WTC11 (cell line): ENCODE results near the gene ILDR2. TPM values are rescaled to one million over a fixed set of nuclear protein-coding genes. Genes with fewer than 3 reads are reported as not detected.
A peak's percentile ranks its signal among the peaks of the same experiment; 100 is the strongest.

ENCODE experiments used
- AFF4 ChIP-seq: sonication (generic); formaldehyde crosslinking; IDR thresholded peaks from 2 replicates; pipeline ENCODE4 v1.8.1; 2023; ENCODE audit warnings: mild to moderate bottlenecking, missing genetic modification reagents, borderline replicate concordance
- ATF3 ChIP-seq: sonication (generic); formaldehyde crosslinking; conservative IDR thresholded peaks from 2 replicates; pipeline ENCODE4 v1.8.1; 2022; ENCODE audit warnings: mild to moderate bottlenecking, missing genetic modification reagents
- CBFB ChIP-seq: sonication (generic); formaldehyde crosslinking; IDR thresholded peaks from 2 replicates; pipeline ENCODE4 v1.8.1; 2022; ENCODE audit warnings: mild to moderate bottlenecking, low read depth, missing genetic modification reagents
- E2F5 ChIP-seq: sonication (generic); formaldehyde crosslinking; IDR thresholded peaks from 2 replicates; pipeline ENCODE4 v1.8.1; 2022; ENCODE audit warnings: mild to moderate bottlenecking, moderate library complexity, missing genetic modification reagents
- FOXP1 ChIP-seq: sonication (generic); formaldehyde crosslinking; IDR thresholded peaks from 2 replicates; pipeline ENCODE4 v1.8.0; 2022; ENCODE audit warnings: missing genetic modification reagents, mild to moderate bottlenecking, moderate library complexity, borderline replicate concordance
- HMGA2 ChIP-seq: fragments of 250-450 bp; sonication (Bioruptor Pico); IDR thresholded peaks from 2 replicates; pipeline ENCODE4 v1.4.0; 2021; ENCODE audit warnings: mild to moderate bottlenecking, moderate library complexity
- OVOL2 ChIP-seq: fragments of 250-450 bp; sonication (Bioruptor Pico); IDR thresholded peaks from 2 replicates; pipeline ENCODE4 v1.9.0; 2021; ENCODE audit warnings: mild to moderate bottlenecking, borderline replicate concordance
- ZNF121 ChIP-seq: sonication (generic); formaldehyde crosslinking; IDR thresholded peaks from 2 replicates; pipeline ENCODE4 v1.8.0; 2023; ENCODE audit warnings: missing genetic modification reagents
- ZNF138 ChIP-seq: sonication (generic); formaldehyde crosslinking; conservative IDR thresholded peaks from 2 replicates; pipeline ENCODE4 v1.8.1; 2022; ENCODE audit warnings: mild to moderate bottlenecking, moderate library complexity, missing genetic modification reagents
- ZNF423 ChIP-seq: fragments of 250-450 bp; sonication (Bioruptor Pico); IDR thresholded peaks from 2 replicates; pipeline ENCODE4 v2.1.2; 2022; ENCODE audit warnings: mild to moderate bottlenecking, moderate library complexity
- total RNA-seq: library from RNA; stranded (reverse); gene quantifications from 3 replicates; pipeline ENCODE4 v1.2.3, GENCODE V29; 2021
- TF ChIP-seq, protein P1 (sequence below): sonication (generic); formaldehyde crosslinking; IDR thresholded peaks from 2 replicates; pipeline ENCODE4 v1.8.0; 2023; ENCODE audit warnings: missing genetic modification reagents, mild to moderate bottlenecking, borderline replicate concordance
- TF ChIP-seq, protein P2 (sequence below): sonication (generic); formaldehyde crosslinking; IDR thresholded peaks from 2 replicates; pipeline ENCODE4 v1.8.0; 2023; ENCODE audit warnings: mild to moderate bottlenecking, missing genetic modification reagents
- TF ChIP-seq, protein P3 (sequence below): sonication (generic); formaldehyde crosslinking; IDR thresholded peaks from 2 replicates; pipeline ENCODE4 v1.8.0; 2023; ENCODE audit warnings: missing genetic modification reagents
- TF ChIP-seq, protein P4 (sequence below): sonication (generic); formaldehyde crosslinking; IDR thresholded peaks from 2 replicates; pipeline ENCODE4 v1.8.0; 2022; ENCODE audit warnings: mild to moderate bottlenecking, missing genetic modification reagents
- TF ChIP-seq, protein P5 (sequence below): sonication (generic); formaldehyde crosslinking; IDR thresholded peaks from 2 replicates; pipeline ENCODE4 v1.8.0; 2022; ENCODE audit warnings: missing genetic modification reagents
- TF ChIP-seq, protein P6 (sequence below): sonication (generic); formaldehyde crosslinking; IDR thresholded peaks from 2 replicates; pipeline ENCODE4 v1.8.0; 2022; ENCODE audit warnings: mild to moderate bottlenecking, missing genetic modification reagents

The ILDR2 gene
- total RNA-seq, 1 experiment from 2014 or later, result 1.6 TPM

- TF ChIP-seq, protein P1, sequence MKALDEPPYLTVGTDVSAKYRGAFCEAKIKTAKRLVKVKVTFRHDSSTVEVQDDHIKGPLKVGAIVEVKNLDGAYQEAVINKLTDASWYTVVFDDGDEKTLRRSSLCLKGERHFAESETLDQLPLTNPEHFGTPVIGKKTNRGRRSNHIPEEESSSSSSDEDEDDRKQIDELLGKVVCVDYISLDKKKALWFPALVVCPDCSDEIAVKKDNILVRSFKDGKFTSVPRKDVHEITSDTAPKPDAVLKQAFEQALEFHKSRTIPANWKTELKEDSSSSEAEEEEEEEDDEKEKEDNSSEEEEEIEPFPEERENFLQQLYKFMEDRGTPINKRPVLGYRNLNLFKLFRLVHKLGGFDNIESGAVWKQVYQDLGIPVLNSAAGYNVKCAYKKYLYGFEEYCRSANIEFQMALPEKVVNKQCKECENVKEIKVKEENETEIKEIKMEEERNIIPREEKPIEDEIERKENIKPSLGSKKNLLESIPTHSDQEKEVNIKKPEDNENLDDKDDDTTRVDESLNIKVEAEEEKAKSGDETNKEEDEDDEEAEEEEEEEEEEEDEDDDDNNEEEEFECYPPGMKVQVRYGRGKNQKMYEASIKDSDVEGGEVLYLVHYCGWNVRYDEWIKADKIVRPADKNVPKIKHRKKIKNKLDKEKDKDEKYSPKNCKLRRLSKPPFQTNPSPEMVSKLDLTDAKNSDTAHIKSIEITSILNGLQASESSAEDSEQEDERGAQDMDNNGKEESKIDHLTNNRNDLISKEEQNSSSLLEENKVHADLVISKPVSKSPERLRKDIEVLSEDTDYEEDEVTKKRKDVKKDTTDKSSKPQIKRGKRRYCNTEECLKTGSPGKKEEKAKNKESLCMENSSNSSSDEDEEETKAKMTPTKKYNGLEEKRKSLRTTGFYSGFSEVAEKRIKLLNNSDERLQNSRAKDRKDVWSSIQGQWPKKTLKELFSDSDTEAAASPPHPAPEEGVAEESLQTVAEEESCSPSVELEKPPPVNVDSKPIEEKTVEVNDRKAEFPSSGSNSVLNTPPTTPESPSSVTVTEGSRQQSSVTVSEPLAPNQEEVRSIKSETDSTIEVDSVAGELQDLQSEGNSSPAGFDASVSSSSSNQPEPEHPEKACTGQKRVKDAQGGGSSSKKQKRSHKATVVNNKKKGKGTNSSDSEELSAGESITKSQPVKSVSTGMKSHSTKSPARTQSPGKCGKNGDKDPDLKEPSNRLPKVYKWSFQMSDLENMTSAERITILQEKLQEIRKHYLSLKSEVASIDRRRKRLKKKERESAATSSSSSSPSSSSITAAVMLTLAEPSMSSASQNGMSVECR (CRISPR knock-in tag), result peak; percentile 39
- TF ChIP-seq HMGA2 (CRISPR knock-in tag) (no peak), ZNF121 (CRISPR knock-in tag) (no peak), E2F5 (CRISPR knock-in tag) (no peak), ATF3 (CRISPR knock-in tag) (no peak), OVOL2 (CRISPR knock-in tag) (no peak), AFF4 (CRISPR knock-in tag) (0 out of 2 replicates have a peak, but pooled peaks have one; percentile 17), ZNF423 (CRISPR knock-in tag) (no peak), CBFB (CRISPR knock-in tag) (no peak), FOXP1 (CRISPR knock-in tag) (peak; percentile 94; the same call in 1 of the 2 replicates), ZNF138 (no peak)
- TF ChIP-seq, protein P2, sequence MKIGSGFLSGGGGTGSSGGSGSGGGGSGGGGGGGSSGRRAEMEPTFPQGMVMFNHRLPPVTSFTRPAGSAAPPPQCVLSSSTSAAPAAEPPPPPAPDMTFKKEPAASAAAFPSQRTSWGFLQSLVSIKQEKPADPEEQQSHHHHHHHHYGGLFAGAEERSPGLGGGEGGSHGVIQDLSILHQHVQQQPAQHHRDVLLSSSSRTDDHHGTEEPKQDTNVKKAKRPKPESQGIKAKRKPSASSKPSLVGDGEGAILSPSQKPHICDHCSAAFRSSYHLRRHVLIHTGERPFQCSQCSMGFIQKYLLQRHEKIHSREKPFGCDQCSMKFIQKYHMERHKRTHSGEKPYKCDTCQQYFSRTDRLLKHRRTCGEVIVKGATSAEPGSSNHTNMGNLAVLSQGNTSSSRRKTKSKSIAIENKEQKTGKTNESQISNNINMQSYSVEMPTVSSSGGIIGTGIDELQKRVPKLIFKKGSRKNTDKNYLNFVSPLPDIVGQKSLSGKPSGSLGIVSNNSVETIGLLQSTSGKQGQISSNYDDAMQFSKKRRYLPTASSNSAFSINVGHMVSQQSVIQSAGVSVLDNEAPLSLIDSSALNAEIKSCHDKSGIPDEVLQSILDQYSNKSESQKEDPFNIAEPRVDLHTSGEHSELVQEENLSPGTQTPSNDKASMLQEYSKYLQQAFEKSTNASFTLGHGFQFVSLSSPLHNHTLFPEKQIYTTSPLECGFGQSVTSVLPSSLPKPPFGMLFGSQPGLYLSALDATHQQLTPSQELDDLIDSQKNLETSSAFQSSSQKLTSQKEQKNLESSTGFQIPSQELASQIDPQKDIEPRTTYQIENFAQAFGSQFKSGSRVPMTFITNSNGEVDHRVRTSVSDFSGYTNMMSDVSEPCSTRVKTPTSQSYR, result 0 out of 2 replicates have a peak, but pooled peaks have one; percentile 43
- TF ChIP-seq, protein P3, sequence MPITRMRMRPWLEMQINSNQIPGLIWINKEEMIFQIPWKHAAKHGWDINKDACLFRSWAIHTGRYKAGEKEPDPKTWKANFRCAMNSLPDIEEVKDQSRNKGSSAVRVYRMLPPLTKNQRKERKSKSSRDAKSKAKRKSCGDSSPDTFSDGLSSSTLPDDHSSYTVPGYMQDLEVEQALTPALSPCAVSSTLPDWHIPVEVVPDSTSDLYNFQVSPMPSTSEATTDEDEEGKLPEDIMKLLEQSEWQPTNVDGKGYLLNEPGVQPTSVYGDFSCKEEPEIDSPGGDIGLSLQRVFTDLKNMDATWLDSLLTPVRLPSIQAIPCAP, result peak; percentile 36; the same call in 1 of the 2 replicates
- TF ChIP-seq, protein P4, sequence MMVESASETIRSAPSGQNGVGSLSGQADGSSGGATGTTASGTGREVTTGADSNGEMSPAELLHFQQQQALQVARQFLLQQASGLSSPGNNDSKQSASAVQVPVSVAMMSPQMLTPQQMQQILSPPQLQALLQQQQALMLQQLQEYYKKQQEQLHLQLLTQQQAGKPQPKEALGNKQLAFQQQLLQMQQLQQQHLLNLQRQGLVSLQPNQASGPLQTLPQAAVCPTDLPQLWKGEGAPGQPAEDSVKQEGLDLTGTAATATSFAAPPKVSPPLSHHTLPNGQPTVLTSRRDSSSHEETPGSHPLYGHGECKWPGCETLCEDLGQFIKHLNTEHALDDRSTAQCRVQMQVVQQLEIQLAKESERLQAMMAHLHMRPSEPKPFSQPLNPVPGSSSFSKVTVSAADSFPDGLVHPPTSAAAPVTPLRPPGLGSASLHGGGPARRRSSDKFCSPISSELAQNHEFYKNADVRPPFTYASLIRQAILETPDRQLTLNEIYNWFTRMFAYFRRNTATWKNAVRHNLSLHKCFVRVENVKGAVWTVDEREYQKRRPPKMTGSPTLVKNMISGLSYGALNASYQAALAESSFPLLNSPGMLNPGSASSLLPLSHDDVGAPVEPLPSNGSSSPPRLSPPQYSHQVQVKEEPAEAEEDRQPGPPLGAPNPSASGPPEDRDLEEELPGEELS, result peak; percentile 48; the same call in 1 of the 2 replicates
- TF ChIP-seq, protein P5, sequence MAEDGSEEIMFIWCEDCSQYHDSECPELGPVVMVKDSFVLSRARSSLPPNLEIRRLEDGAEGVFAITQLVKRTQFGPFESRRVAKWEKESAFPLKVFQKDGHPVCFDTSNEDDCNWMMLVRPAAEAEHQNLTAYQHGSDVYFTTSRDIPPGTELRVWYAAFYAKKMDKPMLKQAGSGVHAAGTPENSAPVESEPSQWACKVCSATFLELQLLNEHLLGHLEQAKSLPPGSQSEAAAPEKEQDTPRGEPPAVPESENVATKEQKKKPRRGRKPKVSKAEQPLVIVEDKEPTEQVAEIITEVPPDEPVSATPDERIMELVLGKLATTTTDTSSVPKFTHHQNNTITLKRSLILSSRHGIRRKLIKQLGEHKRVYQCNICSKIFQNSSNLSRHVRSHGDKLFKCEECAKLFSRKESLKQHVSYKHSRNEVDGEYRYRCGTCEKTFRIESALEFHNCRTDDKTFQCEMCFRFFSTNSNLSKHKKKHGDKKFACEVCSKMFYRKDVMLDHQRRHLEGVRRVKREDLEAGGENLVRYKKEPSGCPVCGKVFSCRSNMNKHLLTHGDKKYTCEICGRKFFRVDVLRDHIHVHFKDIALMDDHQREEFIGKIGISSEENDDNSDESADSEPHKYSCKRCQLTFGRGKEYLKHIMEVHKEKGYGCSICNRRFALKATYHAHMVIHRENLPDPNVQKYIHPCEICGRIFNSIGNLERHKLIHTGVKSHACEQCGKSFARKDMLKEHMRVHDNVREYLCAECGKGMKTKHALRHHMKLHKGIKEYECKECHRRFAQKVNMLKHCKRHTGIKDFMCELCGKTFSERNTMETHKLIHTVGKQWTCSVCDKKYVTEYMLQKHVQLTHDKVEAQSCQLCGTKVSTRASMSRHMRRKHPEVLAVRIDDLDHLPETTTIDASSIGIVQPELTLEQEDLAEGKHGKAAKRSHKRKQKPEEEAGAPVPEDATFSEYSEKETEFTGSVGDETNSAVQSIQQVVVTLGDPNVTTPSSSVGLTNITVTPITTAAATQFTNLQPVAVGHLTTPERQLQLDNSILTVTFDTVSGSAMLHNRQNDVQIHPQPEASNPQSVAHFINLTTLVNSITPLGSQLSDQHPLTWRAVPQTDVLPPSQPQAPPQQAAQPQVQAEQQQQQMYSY (CRISPR knock-in tag), result no peak
- TF ChIP-seq, protein P6, sequence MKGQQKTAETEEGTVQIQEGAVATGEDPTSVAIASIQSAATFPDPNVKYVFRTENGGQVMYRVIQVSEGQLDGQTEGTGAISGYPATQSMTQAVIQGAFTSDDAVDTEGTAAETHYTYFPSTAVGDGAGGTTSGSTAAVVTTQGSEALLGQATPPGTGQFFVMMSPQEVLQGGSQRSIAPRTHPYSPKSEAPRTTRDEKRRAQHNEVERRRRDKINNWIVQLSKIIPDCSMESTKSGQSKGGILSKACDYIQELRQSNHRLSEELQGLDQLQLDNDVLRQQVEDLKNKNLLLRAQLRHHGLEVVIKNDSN, result peak; percentile 69
Measured at GRCh38 chr1:166920561-166921475, 54.5 kb downstream of the ILDR2 start (continued).
